ENCODE data around the gene MBP. TPM values are rescaled to one million over a fixed set of nuclear protein-coding genes. Genes with fewer than 3 reads are reported as not detected.
A peak's percentile ranks its signal among the peaks of the same experiment; 100 is the strongest.

Gene MBP
- total RNA-seq, 2 experiments from 2014 or later: 13.5 to 28.9 TPM

DNA sequence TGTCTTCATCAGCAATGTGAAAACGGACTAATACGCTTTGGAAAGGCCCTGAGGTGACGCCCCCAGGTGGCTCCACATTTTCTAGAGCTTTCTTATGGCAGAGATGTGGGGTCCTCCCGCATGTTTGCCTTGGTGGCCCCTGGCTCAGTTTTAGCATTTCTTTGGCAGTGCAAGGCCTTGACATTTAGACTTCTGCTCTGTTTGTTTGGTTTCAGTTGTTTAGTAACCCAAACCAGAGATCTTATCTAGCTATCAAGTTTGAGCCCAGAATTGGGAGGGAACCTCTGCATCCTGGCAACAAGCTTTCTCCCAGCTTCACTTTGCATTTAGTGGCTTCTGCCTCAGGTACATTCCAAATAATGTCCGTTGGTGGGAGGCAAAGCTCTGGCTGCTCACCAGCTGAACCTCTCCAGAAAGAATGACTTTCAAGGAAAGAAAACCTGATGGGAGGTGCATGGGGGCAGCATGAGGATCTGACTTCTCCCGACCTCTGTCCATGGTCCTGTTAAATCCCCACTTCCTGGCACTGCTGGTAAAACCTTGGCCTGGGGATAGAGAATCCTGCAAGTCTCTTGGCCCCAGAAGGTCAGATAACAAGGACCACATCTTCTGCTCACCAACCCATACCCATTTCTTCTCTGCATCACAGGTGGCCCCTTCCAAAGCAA, 12.0 kb upstream of the MBP start:
- no peaks in the 10 kb centered on the region for H3K79me2 ChIP-seq (ENCODE audit: insufficient read depth, low read depth, low read length)
- no peak overlapping the region for H3K4me2 ChIP-seq (ENCODE audit: low read length)
- intact Hi-C loops (cut with micrococcal nuclease; ENCODE audit: unreplicated experiment): no loop called here
- BruUV-seq (replicated peaks): no TSS peak
- H3K9me2 ChIP-seq (ENCODE audit: insufficient read depth, low read length): no peaks in the 10 kb centered on the region
- no peaks in the 10 kb centered on the region for H3K9me3 ChIP-seq (ENCODE audit: low read length)
- ChIA-PET CTCF (ENCODE audit: unreplicated experiment) (interaction anchor here (0.5 kb wide), 1 partner anchor 103 kb away, joined by 3 read pairs; no protein-coding TSS in a partner anchor), POLR2A (no interaction called here)
- no peaks in the 10 kb centered on the region for H3K36me3 ChIP-seq (ENCODE audit: insufficient read depth, low read length)
- H2AFZ ChIP-seq (ENCODE audit: low read length): no peak overlapping the region
- H3K4me1 ChIP-seq (ENCODE audit: insufficient read depth, low read length, poor library complexity, severe bottlenecking): peaks cover 7% of the 10 kb centered on the region
- TF ChIP-seq, protein P1, sequence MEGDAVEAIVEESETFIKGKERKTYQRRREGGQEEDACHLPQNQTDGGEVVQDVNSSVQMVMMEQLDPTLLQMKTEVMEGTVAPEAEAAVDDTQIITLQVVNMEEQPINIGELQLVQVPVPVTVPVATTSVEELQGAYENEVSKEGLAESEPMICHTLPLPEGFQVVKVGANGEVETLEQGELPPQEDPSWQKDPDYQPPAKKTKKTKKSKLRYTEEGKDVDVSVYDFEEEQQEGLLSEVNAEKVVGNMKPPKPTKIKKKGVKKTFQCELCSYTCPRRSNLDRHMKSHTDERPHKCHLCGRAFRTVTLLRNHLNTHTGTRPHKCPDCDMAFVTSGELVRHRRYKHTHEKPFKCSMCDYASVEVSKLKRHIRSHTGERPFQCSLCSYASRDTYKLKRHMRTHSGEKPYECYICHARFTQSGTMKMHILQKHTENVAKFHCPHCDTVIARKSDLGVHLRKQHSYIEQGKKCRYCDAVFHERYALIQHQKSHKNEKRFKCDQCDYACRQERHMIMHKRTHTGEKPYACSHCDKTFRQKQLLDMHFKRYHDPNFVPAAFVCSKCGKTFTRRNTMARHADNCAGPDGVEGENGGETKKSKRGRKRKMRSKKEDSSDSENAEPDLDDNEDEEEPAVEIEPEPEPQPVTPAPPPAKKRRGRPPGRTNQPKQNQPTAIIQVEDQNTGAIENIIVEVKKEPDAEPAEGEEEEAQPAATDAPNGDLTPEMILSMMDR (conservative IDR thresholded peaks at IDR 0.05; ENCODE audit: low read length): no peak
- TF ChIP-seq EZH2phosphoT487 (IDR thresholded peaks at IDR 0.05; ENCODE audit: borderline replicate concordance, low read depth, low read length): no peak
- H4K20me1 ChIP-seq (ENCODE audit: insufficient read depth, low read length): no peaks in the 10 kb centered on the region
- no peak overlapping the region for H3K27ac ChIP-seq (ENCODE audit: low read depth, low read length, poor library complexity, severe bottlenecking)
- DNase-seq (ENCODE audit: low spot score): no peak
- H3K4me3 ChIP-seq (ENCODE audit: low read depth, low read length, poor library complexity, severe bottlenecking): no peak overlapping the region

DNA sequence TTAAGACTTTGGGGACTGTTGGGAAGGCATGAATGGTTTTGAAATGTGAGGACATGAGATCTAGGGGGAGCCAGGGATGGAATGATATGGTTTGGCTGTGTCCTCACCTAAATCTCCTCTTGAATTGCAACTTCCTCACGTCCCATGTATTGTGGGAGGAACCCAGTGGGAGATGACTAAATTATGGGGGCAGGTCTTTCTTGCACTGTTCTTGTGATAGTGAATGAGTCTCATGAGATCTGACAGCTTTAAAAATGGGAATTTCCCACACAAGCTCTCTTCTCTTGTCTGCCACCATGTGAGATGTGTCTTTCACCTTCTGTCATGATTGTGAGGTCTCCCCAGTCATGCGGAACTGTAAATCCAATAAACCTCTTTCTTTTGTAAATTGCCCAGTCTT, 11.5 kb upstream of the MBP start:
- no peaks in the 10 kb centered on the region for H3K79me2 ChIP-seq (ENCODE audit: insufficient read depth, low read depth, low read length)
- no peak overlapping the region for H3K27ac ChIP-seq (ENCODE audit: low read depth, low read length, poor library complexity, severe bottlenecking)
- no peak for DNase-seq (ENCODE audit: low spot score)
- H3K4me2 ChIP-seq (ENCODE audit: low read length): no peak overlapping the region
- no peak overlapping the region for H3K4me3 ChIP-seq (ENCODE audit: low read depth, low read length, poor library complexity, severe bottlenecking)
- intact Hi-C loops (cut with micrococcal nuclease; ENCODE audit: unreplicated experiment): no loop called here
- H4K20me1 ChIP-seq (ENCODE audit: insufficient read depth, low read length): no peaks in the 10 kb centered on the region
- no peak overlapping the region for H2AFZ ChIP-seq (ENCODE audit: low read length)
- H3K9me3 ChIP-seq (ENCODE audit: low read length): no peaks in the 10 kb centered on the region
- H3K4me1 ChIP-seq (ENCODE audit: insufficient read depth, low read length, poor library complexity, severe bottlenecking): peaks cover 7% of the 10 kb centered on the region
- H3K36me3 ChIP-seq (ENCODE audit: insufficient read depth, low read length): no peaks in the 10 kb centered on the region
- ChIA-PET CTCF (ENCODE audit: unreplicated experiment) (interaction anchor here (0.5 kb wide), 1 partner anchor 103 kb away, joined by 3 read pairs; no protein-coding TSS in a partner anchor), POLR2A (no interaction called here)
- BruUV-seq (replicated peaks): no TSS peak
- TF ChIP-seq, protein P1 (conservative IDR thresholded peaks at IDR 0.05; ENCODE audit: low read length): no peak
- TF ChIP-seq EZH2phosphoT487 (IDR thresholded peaks at IDR 0.05; ENCODE audit: borderline replicate concordance, low read depth, low read length): no peak
- H3K9me2 ChIP-seq (ENCODE audit: insufficient read depth, low read length): no peaks in the 10 kb centered on the region

DNA sequence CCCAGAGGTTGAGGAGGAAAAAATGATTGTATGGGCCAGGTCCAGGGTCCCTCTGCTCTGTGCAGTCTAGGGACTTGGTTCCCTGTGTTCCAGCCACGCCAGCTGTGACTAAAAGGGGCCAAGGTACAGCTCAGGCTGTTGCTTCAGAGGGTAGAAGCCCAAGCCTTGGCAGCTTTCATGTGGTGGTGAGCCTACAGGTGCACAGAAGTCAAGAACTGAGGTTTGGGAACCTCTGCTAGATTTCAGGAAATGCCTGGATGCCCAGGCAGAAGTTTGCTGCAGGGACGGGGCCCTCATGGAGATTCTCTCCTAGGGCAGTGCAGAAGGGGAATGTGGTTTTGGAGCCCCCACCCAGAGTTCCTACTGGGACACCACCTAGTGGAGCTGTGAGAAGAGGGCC, 10.6 kb upstream of the MBP start:
- no TSS peak for BruUV-seq (replicated peaks)

More for the DNA sequence above, 10.6 kb upstream of the MBP start:
- H3K9me3 ChIP-seq (ENCODE audit: low read length): no peaks in the 10 kb centered on the region
- H3K4me3 ChIP-seq (ENCODE audit: low read depth, low read length, poor library complexity, severe bottlenecking): no peak overlapping the region
- peaks cover 7% of the 10 kb centered on the region for H3K4me1 ChIP-seq (ENCODE audit: insufficient read depth, low read length, poor library complexity, severe bottlenecking)
- no peak for TF ChIP-seq EZH2phosphoT487 (IDR thresholded peaks at IDR 0.05; ENCODE audit: borderline replicate concordance, low read depth, low read length)
- TF ChIP-seq, protein P1 (conservative IDR thresholded peaks at IDR 0.05; ENCODE audit: low read length): no peak
- H4K20me1 ChIP-seq (ENCODE audit: insufficient read depth, low read length): no peaks in the 10 kb centered on the region
- no peak overlapping the region for H3K4me2 ChIP-seq (ENCODE audit: low read length)
- ChIA-PET POLR2A (no interaction called here), CTCF (ENCODE audit: unreplicated experiment) (no interaction called here)
- no peaks in the 10 kb centered on the region for H3K36me3 ChIP-seq (ENCODE audit: insufficient read depth, low read length)
- H2AFZ ChIP-seq (ENCODE audit: low read length): no peak overlapping the region
- peak; percentile 28 for DNase-seq (ENCODE audit: low spot score)
- H3K79me2 ChIP-seq (ENCODE audit: insufficient read depth, low read depth, low read length): no peaks in the 10 kb centered on the region
- intact Hi-C loops (cut with micrococcal nuclease; ENCODE audit: unreplicated experiment): no loop called here
- no peak overlapping the region for H3K27ac ChIP-seq (ENCODE audit: low read depth, low read length, poor library complexity, severe bottlenecking)
- no peaks in the 10 kb centered on the region for H3K9me2 ChIP-seq (ENCODE audit: insufficient read depth, low read length)

Data from OCI-LY7 (cell line).